Uterus (tissue), 4 donors: ENCODE results near the gene TLE1. TPM values are rescaled to one million over a fixed set of nuclear protein-coding genes. Genes with fewer than 3 reads are reported as not detected.

Source experiments
- DNase-seq, 2 donors: peaks; one replicate each; pipeline ENCODE4 v3.0.0-alpha.2; 2019 to 2020
- H3K27ac ChIP-seq, 2 donors: fragments of 200-600 bp; sonication (generic); 1 replicate in 1 of 2; 2 replicates in 1 of 2; pipeline ENCODE4 v1.5.1; 2016 to 2018
- H3K27me3 ChIP-seq, 2 donors: fragments of 200-600 bp; sonication (generic); one replicate each; pipeline ENCODE4 v1.5.1; 2018 to 2019; ENCODE audit warnings: control low read depth in 1 of 2
- H3K36me3 ChIP-seq, 2 donors: fragments of 200-600 bp; sonication (generic); one replicate each; pipeline ENCODE4 v1.5.1; 2019; ENCODE audit warnings: control low read depth in 1 of 2
- H3K4me1 ChIP-seq, 2 donors: fragments of 200-600 bp; sonication (generic); one replicate each; pipeline ENCODE4 v1.5.1; 2018 to 2019; ENCODE audit warnings: control low read depth in 1 of 2
- H3K4me3 ChIP-seq, 2 donors: fragments of 200-600 bp; sonication (generic); 1 replicate in 1 of 2; 2 replicates in 1 of 2; pipeline ENCODE4 v1.5.1; 2018 to 2019; ENCODE audit warnings: mild to moderate bottlenecking in 1 of 2
- H3K9me3 ChIP-seq, 2 donors: fragments of 200-600 bp; sonication (generic); one replicate each; pipeline ENCODE4 v1.5.1; 2019; ENCODE audit warnings: control low read depth in 1 of 2
- POLR2A ChIP-seq, 2 donors: fragments of 450-650 bp; IDR thresholded peaks; one replicate each; pipeline ENCODE4 v1.6.1; 2016; ENCODE audit warnings: antibody characterized with exemption in 2 of 2, mild to moderate bottlenecking in 1 of 2, moderate library complexity in 1 of 2
- intact Hi-C: fragments of 100-400 bp; cut with DNase I; formaldehyde crosslinking; loops from one replicate; pipeline ENCODE4 v1.15.1; 2023; ENCODE audit warnings: low total_unique reads
- total RNA-seq, 4 donors: library from RNA; depleted of rRNA in 3 of 4; stranded (reverse); fragments of >200 nt in 3 of 4; gene quantifications; one replicate each; pipeline versions ENCODE4 v1.1.0 to v1.2.4, GENCODE V29; 2014 to 2023
- TF ChIP-seq, protein P1 (sequence below), 4 experiments: fragments of 200-600 bp in 2 of 4; fragments of 450-650 bp in 2 of 4; sonication (generic) in 2 of 4; IDR thresholded peaks; one replicate each; pipeline ENCODE4 v1.5.1; 2016 to 2019; ENCODE audit warnings: antibody characterized with exemption in 4 of 4, mild to moderate bottlenecking in 2 of 4, moderate library complexity in 1 of 4
- donor health status: DM: yes; HTN: yes; CAD: no.

The TLE1 gene
- total RNA-seq, 4 donors from 2014 or later: 31.0 to 124 (median 62.6) TPM

DNA sequence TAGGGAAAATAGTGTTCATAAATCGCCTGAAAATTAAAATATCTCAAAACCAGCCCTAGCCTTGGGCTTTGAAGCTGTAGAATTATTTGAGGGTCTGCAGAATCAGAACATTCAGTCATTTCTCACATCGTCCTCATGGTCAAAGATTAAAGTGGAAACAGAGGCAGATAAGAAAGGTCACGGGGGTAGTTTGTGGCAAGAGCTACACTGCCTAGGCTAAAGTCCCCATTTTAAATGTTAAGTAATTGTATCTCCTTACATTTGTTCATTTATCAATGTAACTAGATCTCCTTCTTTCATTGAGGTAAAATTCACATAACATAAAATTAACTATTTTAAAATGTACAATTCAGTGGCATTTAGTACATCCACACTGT is 139.2 kb downstream of the TLE1 start:
- Histone ChIP-seq H3K4me1 (no peaks in the 10 kb centered on the region), H3K9me3 (no peaks in the 10 kb centered on the region), H3K4me3 (no peak overlapping the region), H3K36me3 (no peaks in the 10 kb centered on the region), H3K27ac (no peak overlapping the region), H3K27me3 (no peaks in the 10 kb centered on the region)
- TF ChIP-seq POLR2A (IDR thresholded peaks at IDR 0.05): no peak
- TF ChIP-seq, protein P1, sequence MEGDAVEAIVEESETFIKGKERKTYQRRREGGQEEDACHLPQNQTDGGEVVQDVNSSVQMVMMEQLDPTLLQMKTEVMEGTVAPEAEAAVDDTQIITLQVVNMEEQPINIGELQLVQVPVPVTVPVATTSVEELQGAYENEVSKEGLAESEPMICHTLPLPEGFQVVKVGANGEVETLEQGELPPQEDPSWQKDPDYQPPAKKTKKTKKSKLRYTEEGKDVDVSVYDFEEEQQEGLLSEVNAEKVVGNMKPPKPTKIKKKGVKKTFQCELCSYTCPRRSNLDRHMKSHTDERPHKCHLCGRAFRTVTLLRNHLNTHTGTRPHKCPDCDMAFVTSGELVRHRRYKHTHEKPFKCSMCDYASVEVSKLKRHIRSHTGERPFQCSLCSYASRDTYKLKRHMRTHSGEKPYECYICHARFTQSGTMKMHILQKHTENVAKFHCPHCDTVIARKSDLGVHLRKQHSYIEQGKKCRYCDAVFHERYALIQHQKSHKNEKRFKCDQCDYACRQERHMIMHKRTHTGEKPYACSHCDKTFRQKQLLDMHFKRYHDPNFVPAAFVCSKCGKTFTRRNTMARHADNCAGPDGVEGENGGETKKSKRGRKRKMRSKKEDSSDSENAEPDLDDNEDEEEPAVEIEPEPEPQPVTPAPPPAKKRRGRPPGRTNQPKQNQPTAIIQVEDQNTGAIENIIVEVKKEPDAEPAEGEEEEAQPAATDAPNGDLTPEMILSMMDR (IDR thresholded peaks at IDR 0.05): no peak
- no peak for DNase-seq
- intact Hi-C loops: no loop called here

DNA sequence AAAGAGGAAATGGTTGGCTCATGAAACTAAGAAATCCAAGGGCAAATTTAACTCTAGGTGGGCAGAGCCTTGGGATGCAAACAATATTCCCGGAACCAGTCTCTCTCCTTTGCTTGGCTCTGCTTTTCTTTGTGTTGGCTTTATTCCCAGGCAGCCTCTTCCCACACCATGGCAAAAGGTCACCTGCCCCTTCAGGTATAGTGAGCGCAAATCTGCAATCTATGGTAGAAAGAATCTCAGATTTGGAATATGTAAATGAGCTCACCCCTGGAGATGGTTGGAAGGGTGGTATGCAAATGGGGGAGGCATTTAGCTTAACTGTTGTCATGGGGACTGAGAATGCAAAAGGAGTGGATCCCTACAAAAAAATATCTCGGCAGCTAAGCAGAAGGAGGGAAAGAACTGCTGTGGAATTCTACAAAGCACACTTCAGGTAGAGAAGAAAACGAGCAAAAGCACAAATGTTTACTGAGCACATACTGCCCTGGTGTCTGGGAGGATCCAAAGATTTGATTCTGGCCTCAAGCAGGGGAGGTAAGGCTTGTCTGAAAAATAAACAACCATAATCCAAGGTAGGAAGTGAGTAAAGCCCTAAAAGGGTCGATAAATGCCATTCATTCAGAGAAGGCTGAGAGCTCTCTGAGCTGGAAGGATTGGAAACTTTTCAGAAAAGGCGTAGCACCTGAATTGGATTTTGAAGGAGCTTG is 139.7 kb downstream of the TLE1 start:
- Histone ChIP-seq H3K4me3 (no peak overlapping the region), H3K27ac (no peak overlapping the region), H3K27me3 (no peaks in the 10 kb centered on the region), H3K36me3 (no peaks in the 10 kb centered on the region), H3K4me1 (no peaks in the 10 kb centered on the region), H3K9me3 (no peaks in the 10 kb centered on the region)
- DNase-seq: no peak
- intact Hi-C loops: no loop called here
- no peak for TF ChIP-seq POLR2A (IDR thresholded peaks at IDR 0.05)
- TF ChIP-seq, protein P1 (IDR thresholded peaks at IDR 0.05): no peak

DNA sequence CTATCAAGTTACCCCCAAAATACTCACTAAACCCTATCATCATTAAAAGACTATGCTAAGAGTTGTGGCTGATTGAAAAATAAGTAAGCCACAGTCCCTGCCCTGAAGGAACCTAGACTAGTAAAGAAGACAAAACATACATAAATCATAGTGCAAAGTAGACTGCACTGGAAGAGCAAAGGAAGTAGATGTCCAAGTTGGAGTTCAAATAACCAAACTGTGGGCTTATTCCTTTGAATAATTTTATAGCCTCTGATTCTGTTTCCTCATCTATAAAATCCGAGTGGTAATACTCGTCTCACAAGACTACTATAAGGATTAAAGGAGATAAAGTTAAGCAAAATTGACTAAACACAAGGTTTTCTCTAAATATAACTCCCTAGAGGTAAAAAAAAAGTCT is 140.4 kb downstream of the TLE1 start:
- no peak overlapping the region for H3K4me3 ChIP-seq
- no peaks in the 10 kb centered on the region for H3K9me3 ChIP-seq
- intact Hi-C loops: no loop called here
- no peak overlapping the region for H3K27ac ChIP-seq
- no peaks in the 10 kb centered on the region for H3K36me3 ChIP-seq
- H3K4me1 ChIP-seq: no peaks in the 10 kb centered on the region
- no peaks in the 10 kb centered on the region for H3K27me3 ChIP-seq
- DNase-seq: no peak
- TF ChIP-seq POLR2A (IDR thresholded peaks at IDR 0.05): no peak

DNA sequence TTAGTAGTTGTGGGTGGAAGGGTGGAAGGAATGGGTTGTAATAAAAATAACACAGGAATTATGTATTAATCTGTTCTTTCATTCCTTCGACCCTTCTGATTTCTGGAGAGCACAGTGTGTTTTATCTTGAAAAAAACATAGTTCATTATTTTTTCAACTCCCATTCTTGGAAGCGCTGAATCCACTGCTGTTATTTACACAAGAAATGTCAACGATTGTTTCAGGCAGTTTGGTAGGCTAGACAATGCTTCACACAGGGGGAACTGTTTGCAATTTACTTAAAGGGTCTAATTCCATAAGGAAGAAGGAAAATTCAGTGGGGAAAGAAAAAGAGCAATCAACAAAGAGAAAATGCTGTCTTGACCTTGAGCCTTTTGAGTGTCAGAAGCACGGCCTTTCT is 142.9 kb downstream of the TLE1 start:
- intact Hi-C loops: no loop called here
- no peak overlapping the region for H3K4me3 ChIP-seq
- H3K9me3 ChIP-seq: no peaks in the 10 kb centered on the region
- H3K27ac ChIP-seq: no peak overlapping the region
- no peaks in the 10 kb centered on the region for H3K4me1 ChIP-seq
- no peaks in the 10 kb centered on the region for H3K36me3 ChIP-seq
- TF ChIP-seq POLR2A (IDR thresholded peaks at IDR 0.05): no peak
- TF ChIP-seq, protein P1 (IDR thresholded peaks at IDR 0.05): no peak
- H3K27me3 ChIP-seq: no peaks in the 10 kb centered on the region
- DNase-seq: no peak

DNA sequence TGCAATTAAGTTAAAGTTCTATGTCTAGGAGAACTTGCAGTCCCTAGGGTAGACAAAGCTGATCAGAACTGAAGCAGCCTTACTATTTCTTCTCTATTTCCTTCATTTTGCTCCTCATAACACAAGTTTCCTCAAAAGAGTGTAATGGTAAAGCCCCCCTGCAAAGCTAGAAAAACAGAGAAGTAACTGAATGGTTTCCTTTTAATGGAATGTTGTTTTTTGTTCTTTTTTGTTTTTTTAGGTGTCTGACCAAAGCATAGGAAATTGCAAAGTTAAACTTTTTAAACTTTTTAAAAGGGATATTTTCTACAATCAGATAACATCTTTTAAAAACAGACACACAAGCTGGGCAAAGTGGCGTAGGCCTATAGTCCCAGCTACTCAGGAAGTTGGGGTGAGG is 145.7 kb downstream of the TLE1 start:
- intact Hi-C loops: no loop called here
- TF ChIP-seq, protein P1 (IDR thresholded peaks at IDR 0.05): no peak
- no peak for TF ChIP-seq POLR2A (IDR thresholded peaks at IDR 0.05)
- H3K27ac ChIP-seq: no peak overlapping the region
- H3K27me3 ChIP-seq: no peaks in the 10 kb centered on the region
- no peaks in the 10 kb centered on the region for H3K4me1 ChIP-seq
- no peaks in the 10 kb centered on the region for H3K36me3 ChIP-seq
- no peak overlapping the region for H3K4me3 ChIP-seq
- DNase-seq: no peak
- H3K9me3 ChIP-seq: no peaks in the 10 kb centered on the region
